Measurements from ENCODE around the gene NEDD8.

The NEDD8 gene

GRCh38 chr14:24197056-24197450 lies 35.1 kb downstream of the NEDD8 start:
- Mint-ChIP-seq H3K27ac (peak overlapping the region; percentile 62), H3K9me3 (peaks cover 6% of the 10 kb centered on the region), H3K4me3 (peak overlapping the region; percentile 98), H3K27me3 (ENCODE audit: low read depth) (no peaks in the 10 kb centered on the region), H3K4me1 (ENCODE audit: low read depth) (peaks cover 41% of the 10 kb centered on the region), H3K36me3 (ENCODE audit: low read depth) (peaks cover 51% of the 10 kb centered on the region)
- no peak for DNase-seq (ENCODE audit: low spot score)

GRCh38 chr14:24196071-24197055 lies 35.8 kb downstream of the NEDD8 start:
- Mint-ChIP-seq H3K27ac (peak overlapping the region; percentile 98), H3K4me1 (ENCODE audit: low read depth) (peaks cover 42% of the 10 kb centered on the region), H3K9me3 (peaks cover 2% of the 10 kb centered on the region), H3K36me3 (ENCODE audit: low read depth) (peaks cover 50% of the 10 kb centered on the region), H3K4me3 (peak overlapping the region; percentile 98), H3K27me3 (ENCODE audit: low read depth) (no peaks in the 10 kb centered on the region)
- no peak for DNase-seq (ENCODE audit: low spot score)

GRCh38 chr14:24195186-24196070 lies 36.7 kb downstream of the NEDD8 start, which contains the start of gene TM9SF1:
TM9SF1 (minus strand) TSS chr14:24195441; CDS start chr14:24195019, 422 bp downstream.
- H3K9me3 Mint-ChIP-seq: no peaks in the 10 kb centered on the region
- peak; percentile 84 for DNase-seq (ENCODE audit: low spot score)
- peaks cover 45% of the 10 kb centered on the region for H3K4me1 Mint-ChIP-seq (ENCODE audit: low read depth)
- H3K27ac Mint-ChIP-seq: peak within 1 kb of the TSS; percentile 98
- H3K4me3 Mint-ChIP-seq: peak within 1 kb of the TSS; percentile 98
- no peaks in the 10 kb centered on the region for H3K27me3 Mint-ChIP-seq (ENCODE audit: low read depth)
- H3K36me3 Mint-ChIP-seq (ENCODE audit: low read depth): peaks cover 49% of the 10 kb centered on the region

- H3K27ac Mint-ChIP-seq: peak overlapping the region; percentile 98
- no peaks in the 10 kb centered on the region for H3K27me3 Mint-ChIP-seq (ENCODE audit: low read depth)
- peak overlapping the region; percentile 98 for H3K4me3 Mint-ChIP-seq
- no peak for DNase-seq (ENCODE audit: low spot score)
- H3K4me1 Mint-ChIP-seq (ENCODE audit: low read depth): peaks cover 48% of the 10 kb centered on the region
- no peaks in the 10 kb centered on the region for H3K9me3 Mint-ChIP-seq
- H3K36me3 Mint-ChIP-seq (ENCODE audit: low read depth): peaks cover 51% of the 10 kb centered on the region
Observed at GRCh38 chr14:24194873-24195185, 37.3 kb downstream of the NEDD8 start.

- Mint-ChIP-seq H3K9me3 (no peaks in the 10 kb centered on the region), H3K27me3 (ENCODE audit: low read depth) (no peaks in the 10 kb centered on the region), H3K27ac (peak overlapping the region; percentile 98), H3K4me1 (ENCODE audit: low read depth) (peaks cover 50% of the 10 kb centered on the region), H3K36me3 (ENCODE audit: low read depth) (peaks cover 49% of the 10 kb centered on the region), H3K4me3 (peak overlapping the region; percentile 98)
- DNase-seq (ENCODE audit: low spot score): no peak
Observed at GRCh38 chr14:24194186-24194872, 37.8 kb downstream of the NEDD8 start.

GRCh38 chr14:24192933-24193332 lies 39.2 kb downstream of the NEDD8 start:
- H3K4me1 Mint-ChIP-seq (ENCODE audit: low read depth): peaks cover 46% of the 10 kb centered on the region
- peak overlapping the region; percentile 9 for H3K4me3 Mint-ChIP-seq
- DNase-seq (ENCODE audit: low spot score): no peak
- no peaks in the 10 kb centered on the region for H3K27me3 Mint-ChIP-seq (ENCODE audit: low read depth)
- no peaks in the 10 kb centered on the region for H3K9me3 Mint-ChIP-seq
- H3K27ac Mint-ChIP-seq: no peak overlapping the region
- peaks cover 40% of the 10 kb centered on the region for H3K36me3 Mint-ChIP-seq (ENCODE audit: low read depth)

GRCh38 chr14:24190416-24190815 lies 41.8 kb downstream of the NEDD8 start:
- peaks cover 46% of the 10 kb centered on the region for H3K4me1 Mint-ChIP-seq (ENCODE audit: low read depth)
- no peak overlapping the region for H3K27ac Mint-ChIP-seq
- DNase-seq (ENCODE audit: low spot score): no peak
- H3K9me3 Mint-ChIP-seq: no peaks in the 10 kb centered on the region
- peaks cover 42% of the 10 kb centered on the region for H3K36me3 Mint-ChIP-seq (ENCODE audit: low read depth)
- no peaks in the 10 kb centered on the region for H3K27me3 Mint-ChIP-seq (ENCODE audit: low read depth)
- H3K4me3 Mint-ChIP-seq: no peak overlapping the region

- no peaks in the 10 kb centered on the region for H3K27me3 Mint-ChIP-seq (ENCODE audit: low read depth)
- DNase-seq (ENCODE audit: low spot score): no peak
- H3K4me3 Mint-ChIP-seq: no peak overlapping the region
- peak overlapping the region; percentile 68 for H3K27ac Mint-ChIP-seq
- peaks cover 39% of the 10 kb centered on the region for H3K4me1 Mint-ChIP-seq (ENCODE audit: low read depth)
- peaks cover 44% of the 10 kb centered on the region for H3K36me3 Mint-ChIP-seq (ENCODE audit: low read depth)
- H3K9me3 Mint-ChIP-seq: no peaks in the 10 kb centered on the region
Observed at GRCh38 chr14:24189460-24189859, 42.7 kb downstream of the NEDD8 start.

- no peaks in the 10 kb centered on the region for H3K9me3 Mint-ChIP-seq
- H3K4me3 Mint-ChIP-seq: peak overlapping the region; percentile 88
- no peak for DNase-seq (ENCODE audit: low spot score)
- H3K36me3 Mint-ChIP-seq (ENCODE audit: low read depth): peaks cover 39% of the 10 kb centered on the region
- no peaks in the 10 kb centered on the region for H3K27me3 Mint-ChIP-seq (ENCODE audit: low read depth)
- H3K27ac Mint-ChIP-seq: peak overlapping the region; percentile 68
- peaks cover 35% of the 10 kb centered on the region for H3K4me1 Mint-ChIP-seq (ENCODE audit: low read depth)
Observed at GRCh38 chr14:24189059-24189375, 43.1 kb downstream of the NEDD8 start.

GRCh38 chr14:24188251-24189058 lies 43.7 kb downstream of the NEDD8 start, which contains the start of gene IPO4:
IPO4 (minus strand) TSS chr14:24188816; CDS start chr14:24188787, 29 bp downstream.
- no peaks in the 10 kb centered on the region for H3K9me3 Mint-ChIP-seq
- H3K27me3 Mint-ChIP-seq (ENCODE audit: low read depth): no peaks in the 10 kb centered on the region
- H3K27ac Mint-ChIP-seq: peak within 1 kb of the TSS; percentile 68
- peak within 1 kb of the TSS; percentile 88 for H3K4me3 Mint-ChIP-seq
- H3K36me3 Mint-ChIP-seq (ENCODE audit: low read depth): peaks cover 39% of the 10 kb centered on the region
- peak; percentile 92 for DNase-seq (ENCODE audit: low spot score)
- H3K4me1 Mint-ChIP-seq (ENCODE audit: low read depth): peaks cover 33% of the 10 kb centered on the region

GRCh38 chr14:24187539-24187915 lies 44.6 kb downstream of the NEDD8 start:
- no peak for DNase-seq (ENCODE audit: low spot score)
- Mint-ChIP-seq H3K4me1 (ENCODE audit: low read depth) (peaks cover 27% of the 10 kb centered on the region), H3K27ac (peak overlapping the region; percentile 68), H3K4me3 (peak overlapping the region; percentile 88), H3K27me3 (ENCODE audit: low read depth) (no peaks in the 10 kb centered on the region), H3K36me3 (ENCODE audit: low read depth) (peaks cover 37% of the 10 kb centered on the region), H3K9me3 (no peaks in the 10 kb centered on the region)

- DNase-seq (ENCODE audit: low spot score): no peak
- peaks cover 36% of the 10 kb centered on the region for H3K36me3 Mint-ChIP-seq (ENCODE audit: low read depth)
- peak overlapping the region; percentile 58 for H3K27ac Mint-ChIP-seq
- no peaks in the 10 kb centered on the region for H3K9me3 Mint-ChIP-seq
- H3K27me3 Mint-ChIP-seq (ENCODE audit: low read depth): no peaks in the 10 kb centered on the region
- H3K4me1 Mint-ChIP-seq (ENCODE audit: low read depth): peaks cover 22% of the 10 kb centered on the region
- peak overlapping the region; percentile 88 for H3K4me3 Mint-ChIP-seq
Observed at GRCh38 chr14:24186831-24187538, 45.2 kb downstream of the NEDD8 start.

Measured in T-helper 2 cell treated with Interferon-gamma antibody and Interleukin-4, amounts not matched to agents 5 μg/mL and 100 μg/mL, for 36 hours (primary cell).